Breast epithelium (tissue), 3 donors: ENCODE measurements around the gene CTRB1.

Source experiments
- CTCF ChIP-seq, 3 donors: fragments of 450-650 bp; IDR thresholded peaks; one replicate each; pipeline ENCODE4 v1.5.1; 2016 to 2017; ENCODE audit warnings: antibody characterized with exemption in 3 of 3, mild to moderate bottlenecking in 3 of 3, moderate library complexity in 3 of 3
- POLR2A ChIP-seq: fragments of 450-650 bp; IDR thresholded peaks from one replicate; pipeline ENCODE4 v1.6.1; 2016; ENCODE audit warnings: antibody characterized with exemption, mild to moderate bottlenecking, moderate library complexity

DNA sequence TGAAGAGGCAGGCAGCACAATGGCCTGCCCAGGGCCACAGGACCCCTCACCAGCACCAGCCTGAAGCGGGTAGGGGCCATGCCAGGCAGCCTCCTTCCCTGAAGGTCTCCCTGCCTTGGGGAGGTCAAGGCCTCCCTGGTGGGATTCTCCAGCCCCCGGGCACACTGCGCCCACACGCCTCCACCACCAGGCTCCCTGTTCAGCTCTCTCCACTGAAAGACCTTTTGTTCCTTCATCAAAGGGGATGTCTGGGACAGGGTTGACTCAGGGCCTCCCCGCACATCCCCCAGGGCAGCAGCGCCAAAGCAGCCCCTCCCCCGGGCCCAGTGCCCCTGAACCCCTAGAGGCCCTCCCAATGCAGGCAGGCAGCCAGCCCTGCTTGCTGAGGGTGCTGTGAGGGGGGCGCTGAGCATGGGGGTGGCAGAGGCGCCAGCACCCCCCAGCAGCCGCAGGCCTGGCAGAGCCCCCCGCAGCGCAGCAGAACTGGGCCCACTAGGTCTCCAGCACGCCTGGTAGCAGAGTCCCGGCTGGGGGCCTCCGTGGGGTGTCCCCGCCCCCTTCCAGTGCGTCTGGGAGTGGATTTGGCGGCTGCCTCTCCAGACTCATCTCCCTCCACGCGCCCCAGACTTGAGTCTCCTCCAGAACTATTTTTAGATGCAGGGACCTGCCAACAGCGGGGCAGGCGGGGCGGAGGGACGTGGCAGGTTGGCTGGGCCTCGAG is 19.5 kb downstream of the CTRB1 start:
- TF ChIP-seq CTCF (IDR thresholded peaks at IDR 0.05) (no peak), POLR2A (no peak)
